ENCODE results near the gene BTF3L4.
"Not testable (repeated sequence)": the region's sequence is repeated elsewhere in the genome, so short reads cannot be mapped to it uniquely, and the experiment has no call there.

BTF3L4 gene

DNA sequence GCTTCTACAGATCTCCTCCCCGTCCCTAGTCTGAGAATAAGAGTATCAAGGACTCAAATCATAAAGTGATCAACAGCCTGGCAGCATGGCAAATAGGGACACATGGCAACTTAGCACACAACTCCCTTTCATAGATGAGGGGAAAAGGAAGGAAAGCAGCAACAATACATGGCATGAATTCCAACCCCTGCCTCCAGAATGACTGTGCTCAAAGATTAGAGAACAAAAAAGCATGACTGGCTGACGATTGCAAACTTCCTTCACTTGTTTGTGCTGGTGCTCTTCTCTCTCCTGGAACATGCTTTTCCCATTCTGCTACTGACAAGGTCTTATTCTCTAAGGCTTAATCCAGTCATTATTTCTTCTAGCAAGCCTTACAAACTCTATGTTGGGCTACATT, 34.0 kb upstream of the BTF3L4 start:
- Histone ChIP-seq H3K4me3 (replicated peaks; ENCODE audit: insufficient read depth, low read length) (no peak overlapping the region), H3K27ac (replicated peaks) (no peak overlapping the region), H3K27me3 (ENCODE audit: insufficient read depth, poor library complexity, severe bottlenecking) (no peaks in the 10 kb centered on the region)
- no peak for DNase-seq (ENCODE audit: low read depth in 1 of 2, low spot score in 1 of 2)
- TF ChIP-seq, protein P1, sequence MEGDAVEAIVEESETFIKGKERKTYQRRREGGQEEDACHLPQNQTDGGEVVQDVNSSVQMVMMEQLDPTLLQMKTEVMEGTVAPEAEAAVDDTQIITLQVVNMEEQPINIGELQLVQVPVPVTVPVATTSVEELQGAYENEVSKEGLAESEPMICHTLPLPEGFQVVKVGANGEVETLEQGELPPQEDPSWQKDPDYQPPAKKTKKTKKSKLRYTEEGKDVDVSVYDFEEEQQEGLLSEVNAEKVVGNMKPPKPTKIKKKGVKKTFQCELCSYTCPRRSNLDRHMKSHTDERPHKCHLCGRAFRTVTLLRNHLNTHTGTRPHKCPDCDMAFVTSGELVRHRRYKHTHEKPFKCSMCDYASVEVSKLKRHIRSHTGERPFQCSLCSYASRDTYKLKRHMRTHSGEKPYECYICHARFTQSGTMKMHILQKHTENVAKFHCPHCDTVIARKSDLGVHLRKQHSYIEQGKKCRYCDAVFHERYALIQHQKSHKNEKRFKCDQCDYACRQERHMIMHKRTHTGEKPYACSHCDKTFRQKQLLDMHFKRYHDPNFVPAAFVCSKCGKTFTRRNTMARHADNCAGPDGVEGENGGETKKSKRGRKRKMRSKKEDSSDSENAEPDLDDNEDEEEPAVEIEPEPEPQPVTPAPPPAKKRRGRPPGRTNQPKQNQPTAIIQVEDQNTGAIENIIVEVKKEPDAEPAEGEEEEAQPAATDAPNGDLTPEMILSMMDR (IDR thresholded peaks at IDR 0.05; ENCODE audit: insufficient read depth, low read length), result no peak
- no peak for TF ChIP-seq POLR2AphosphoS5 (IDR thresholded peaks at IDR 0.05; ENCODE audit: low read depth)
- TF ChIP-seq, protein P2, sequence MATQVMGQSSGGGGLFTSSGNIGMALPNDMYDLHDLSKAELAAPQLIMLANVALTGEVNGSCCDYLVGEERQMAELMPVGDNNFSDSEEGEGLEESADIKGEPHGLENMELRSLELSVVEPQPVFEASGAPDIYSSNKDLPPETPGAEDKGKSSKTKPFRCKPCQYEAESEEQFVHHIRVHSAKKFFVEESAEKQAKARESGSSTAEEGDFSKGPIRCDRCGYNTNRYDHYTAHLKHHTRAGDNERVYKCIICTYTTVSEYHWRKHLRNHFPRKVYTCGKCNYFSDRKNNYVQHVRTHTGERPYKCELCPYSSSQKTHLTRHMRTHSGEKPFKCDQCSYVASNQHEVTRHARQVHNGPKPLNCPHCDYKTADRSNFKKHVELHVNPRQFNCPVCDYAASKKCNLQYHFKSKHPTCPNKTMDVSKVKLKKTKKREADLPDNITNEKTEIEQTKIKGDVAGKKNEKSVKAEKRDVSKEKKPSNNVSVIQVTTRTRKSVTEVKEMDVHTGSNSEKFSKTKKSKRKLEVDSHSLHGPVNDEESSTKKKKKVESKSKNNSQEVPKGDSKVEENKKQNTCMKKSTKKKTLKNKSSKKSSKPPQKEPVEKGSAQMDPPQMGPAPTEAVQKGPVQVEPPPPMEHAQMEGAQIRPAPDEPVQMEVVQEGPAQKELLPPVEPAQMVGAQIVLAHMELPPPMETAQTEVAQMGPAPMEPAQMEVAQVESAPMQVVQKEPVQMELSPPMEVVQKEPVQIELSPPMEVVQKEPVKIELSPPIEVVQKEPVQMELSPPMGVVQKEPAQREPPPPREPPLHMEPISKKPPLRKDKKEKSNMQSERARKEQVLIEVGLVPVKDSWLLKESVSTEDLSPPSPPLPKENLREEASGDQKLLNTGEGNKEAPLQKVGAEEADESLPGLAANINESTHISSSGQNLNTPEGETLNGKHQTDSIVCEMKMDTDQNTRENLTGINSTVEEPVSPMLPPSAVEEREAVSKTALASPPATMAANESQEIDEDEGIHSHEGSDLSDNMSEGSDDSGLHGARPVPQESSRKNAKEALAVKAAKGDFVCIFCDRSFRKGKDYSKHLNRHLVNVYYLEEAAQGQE (IDR thresholded peaks at IDR 0.05; ENCODE audit: insufficient replicate concordance, low read depth), result no peak
- no peak for TF ChIP-seq GABPA (IDR thresholded peaks at IDR 0.05; ENCODE audit: low read depth)
- no peak for TF ChIP-seq SPI1 (IDR thresholded peaks at IDR 0.05; ENCODE audit: borderline replicate concordance, low read depth)

DNA sequence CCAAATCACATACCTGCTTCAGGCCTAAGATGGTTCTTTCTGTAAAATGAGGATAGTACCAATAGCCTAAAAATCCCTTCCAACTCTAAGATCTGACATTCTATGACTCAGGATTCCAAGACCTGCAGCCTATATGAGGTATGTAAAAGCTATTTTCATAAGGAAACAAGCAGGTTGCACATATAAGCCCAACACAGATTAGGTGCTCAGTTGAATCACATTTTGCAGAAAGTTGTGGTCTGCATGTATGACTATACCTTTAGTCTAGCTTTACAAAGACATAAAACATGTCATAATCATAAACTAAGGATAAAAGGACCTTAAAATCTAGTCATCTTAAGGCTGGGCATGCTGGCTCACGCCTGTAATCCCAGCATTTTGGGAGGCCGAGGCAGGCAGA, 29.8 kb upstream of the BTF3L4 start:
- H3K27me3 ChIP-seq (ENCODE audit: insufficient read depth, poor library complexity, severe bottlenecking), result no peaks in the 10 kb centered on the region
- H3K4me3 ChIP-seq (replicated peaks; ENCODE audit: insufficient read depth, low read length), result no peak overlapping the region
- TF ChIP-seq POLR2AphosphoS5 (IDR thresholded peaks at IDR 0.05; ENCODE audit: low read depth), result no peak
- no peak for TF ChIP-seq SPI1 (IDR thresholded peaks at IDR 0.05; ENCODE audit: borderline replicate concordance, low read depth)
- TF ChIP-seq, protein P1 (IDR thresholded peaks at IDR 0.05; ENCODE audit: insufficient read depth, low read length), result no peak
- TF ChIP-seq GABPA (IDR thresholded peaks at IDR 0.05; ENCODE audit: low read depth), result no peak
- TF ChIP-seq, protein P2 (IDR thresholded peaks at IDR 0.05; ENCODE audit: insufficient replicate concordance, low read depth), result no peak
- no peak overlapping the region for H3K27ac ChIP-seq (replicated peaks)
- DNase-seq (ENCODE audit: low read depth in 1 of 2, low spot score in 1 of 2), result no peak

DNA sequence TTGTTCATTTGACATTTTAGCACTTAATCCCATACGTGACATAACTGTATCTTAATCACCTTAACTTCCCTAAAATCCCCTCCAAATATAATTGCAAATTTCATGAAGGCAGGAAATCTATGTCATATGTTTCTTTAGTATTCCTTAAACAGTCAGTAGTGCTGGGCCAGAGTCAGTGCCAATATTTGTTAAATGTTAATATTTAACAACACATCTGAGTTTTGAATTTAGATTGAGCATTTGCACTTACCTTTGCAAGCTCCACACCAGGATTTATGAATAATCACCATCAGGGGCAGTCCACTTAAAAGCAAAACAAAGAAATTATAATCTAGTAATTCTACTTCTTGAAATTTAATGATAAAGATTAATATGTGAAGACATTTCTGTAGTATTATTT, 27.8 kb upstream of the BTF3L4 start:
- Histone ChIP-seq H3K4me3 (replicated peaks; ENCODE audit: insufficient read depth, low read length) (no peak overlapping the region), H3K27me3 (ENCODE audit: insufficient read depth, poor library complexity, severe bottlenecking) (no peaks in the 10 kb centered on the region), H3K27ac (replicated peaks) (no peak overlapping the region)
- DNase-seq (ENCODE audit: low read depth in 1 of 2, low spot score in 1 of 2), result no peak
- no peak for TF ChIP-seq SPI1 (IDR thresholded peaks at IDR 0.05; ENCODE audit: borderline replicate concordance, low read depth)
- no peak for TF ChIP-seq GABPA (IDR thresholded peaks at IDR 0.05; ENCODE audit: low read depth)
- TF ChIP-seq, protein P2 (IDR thresholded peaks at IDR 0.05; ENCODE audit: insufficient replicate concordance, low read depth), result no peak
- no peak for TF ChIP-seq POLR2AphosphoS5 (IDR thresholded peaks at IDR 0.05; ENCODE audit: low read depth)
- TF ChIP-seq, protein P1 (IDR thresholded peaks at IDR 0.05; ENCODE audit: insufficient read depth, low read length), result no peak

DNA sequence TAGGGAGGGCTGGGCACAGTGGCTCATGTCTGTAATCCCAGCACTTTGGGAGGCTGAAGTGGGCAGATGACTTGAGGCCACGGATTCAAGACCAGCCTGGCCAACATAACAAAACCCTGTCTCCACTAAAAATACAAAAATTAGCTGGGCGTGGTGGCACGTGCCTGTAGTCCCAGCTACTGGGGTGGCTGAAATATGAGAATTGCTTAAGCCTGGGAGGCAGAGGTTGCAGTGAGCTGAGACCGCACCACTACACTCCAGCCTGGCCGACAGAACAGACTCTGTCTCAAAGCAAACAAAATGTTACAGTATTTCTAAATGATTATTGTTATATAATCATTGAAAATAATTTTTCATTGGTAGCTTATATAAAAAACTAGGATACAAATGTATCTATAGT, 27.3 kb upstream of the BTF3L4 start:
- H3K4me3 ChIP-seq (replicated peaks; ENCODE audit: insufficient read depth, low read length); H3K27ac ChIP-seq (replicated peaks); H3K27me3 ChIP-seq (ENCODE audit: insufficient read depth, poor library complexity, severe bottlenecking); DNase-seq (ENCODE audit: low read depth in 1 of 2, low spot score in 1 of 2): not testable (repeated sequence)

Measured in HL-60 (cell line).